GM10266 (cell line): Measurements from ENCODE around the gene CCDC63.

Experiments used
- DNase-seq: peaks from one replicate; pipeline ENCODE4 v3.0.0; 2012; ENCODE audit errors: extremely low spot score
- TF ChIP-seq, protein P1 (sequence below): IDR thresholded peaks from 2 replicates; pipeline ENCODE4 v1.5.1; 2012; ENCODE audit warnings: mild to moderate bottlenecking, low read depth; ENCODE audit not compliant: control insufficient read depth, insufficient read depth; ENCODE audit errors: missing control alignments

Gene CCDC63

DNA sequence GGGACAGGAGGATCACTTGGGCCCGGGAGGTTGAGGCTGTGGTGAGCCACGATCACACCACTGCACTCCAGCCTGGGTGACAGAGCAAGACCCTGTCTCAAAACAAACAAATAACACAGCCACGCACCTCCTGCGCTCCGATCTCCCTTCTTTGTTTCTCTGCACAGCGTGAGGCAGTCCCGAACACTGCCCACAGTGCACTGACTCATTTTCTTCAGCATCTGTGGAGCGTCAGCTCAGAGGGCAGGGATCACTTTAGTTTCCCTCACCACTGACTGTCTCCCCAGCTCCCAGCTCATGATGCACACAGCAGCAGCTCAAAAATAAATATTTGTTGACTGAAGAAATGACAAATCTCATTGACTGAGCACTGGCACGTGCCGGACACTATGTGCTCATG lies 74.5 kb downstream of the CCDC63 start:
- TF ChIP-seq, protein P1, sequence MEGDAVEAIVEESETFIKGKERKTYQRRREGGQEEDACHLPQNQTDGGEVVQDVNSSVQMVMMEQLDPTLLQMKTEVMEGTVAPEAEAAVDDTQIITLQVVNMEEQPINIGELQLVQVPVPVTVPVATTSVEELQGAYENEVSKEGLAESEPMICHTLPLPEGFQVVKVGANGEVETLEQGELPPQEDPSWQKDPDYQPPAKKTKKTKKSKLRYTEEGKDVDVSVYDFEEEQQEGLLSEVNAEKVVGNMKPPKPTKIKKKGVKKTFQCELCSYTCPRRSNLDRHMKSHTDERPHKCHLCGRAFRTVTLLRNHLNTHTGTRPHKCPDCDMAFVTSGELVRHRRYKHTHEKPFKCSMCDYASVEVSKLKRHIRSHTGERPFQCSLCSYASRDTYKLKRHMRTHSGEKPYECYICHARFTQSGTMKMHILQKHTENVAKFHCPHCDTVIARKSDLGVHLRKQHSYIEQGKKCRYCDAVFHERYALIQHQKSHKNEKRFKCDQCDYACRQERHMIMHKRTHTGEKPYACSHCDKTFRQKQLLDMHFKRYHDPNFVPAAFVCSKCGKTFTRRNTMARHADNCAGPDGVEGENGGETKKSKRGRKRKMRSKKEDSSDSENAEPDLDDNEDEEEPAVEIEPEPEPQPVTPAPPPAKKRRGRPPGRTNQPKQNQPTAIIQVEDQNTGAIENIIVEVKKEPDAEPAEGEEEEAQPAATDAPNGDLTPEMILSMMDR: no peak
- DNase-seq: no peak

GRCh38 chr12:110922652-110923051 lies 75.9 kb downstream of the CCDC63 start:
- DNase-seq: no peak
- TF ChIP-seq, protein P1: no peak

DNA sequence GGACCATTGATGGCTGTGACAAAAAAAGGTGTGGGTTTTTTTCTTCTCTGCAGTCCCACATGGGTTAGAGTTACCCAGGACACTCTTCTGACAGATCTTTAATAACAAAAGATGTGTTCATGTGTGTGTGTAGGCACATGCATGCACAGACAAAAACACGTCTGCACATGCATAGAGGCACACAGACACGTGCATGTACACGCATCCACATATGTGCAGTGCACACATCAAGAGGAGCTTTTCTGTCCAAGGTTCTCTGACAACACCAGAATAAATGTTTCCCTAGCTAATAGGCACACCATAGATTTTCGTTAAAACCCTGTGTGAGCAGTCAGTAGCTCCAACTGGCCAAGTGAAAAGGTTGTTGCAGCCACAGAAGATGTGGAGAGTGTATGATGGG lies 76.4 kb downstream of the CCDC63 start:
- TF ChIP-seq, protein P1: no peak
- DNase-seq: no peak

- TF ChIP-seq, protein P1: no peak
These were observed 77.0 kb downstream of the CCDC63 start for GRCh38 chr12:110923692-110924334.

DNA sequence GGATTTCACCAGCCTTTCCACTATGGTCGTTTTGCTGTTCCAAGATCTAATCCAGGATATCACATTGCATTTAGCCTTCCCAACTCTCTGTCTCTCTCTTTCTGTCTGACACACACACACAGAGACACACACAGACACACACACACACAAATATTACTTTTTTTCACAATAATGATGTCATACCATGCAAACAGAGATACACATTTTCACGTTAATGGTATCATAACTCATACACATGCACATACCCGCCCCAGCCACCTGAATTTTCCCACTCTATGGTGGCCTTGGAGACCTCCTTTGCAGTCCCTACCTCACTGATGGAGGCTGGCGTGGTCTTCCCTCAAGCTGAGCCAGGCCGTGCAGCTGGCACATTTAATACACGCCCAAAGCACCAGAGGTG lies 80.8 kb downstream of the CCDC63 start:
- no peak for DNase-seq
- TF ChIP-seq, protein P1: no peak

More at GRCh38 chr12:110923692-110924334, 77.0 kb downstream of the CCDC63 start:
- no peak for DNase-seq

- no peak for DNase-seq
- TF ChIP-seq, protein P1: no peak
These were observed 81.9 kb downstream of the CCDC63 start for GRCh38 chr12:110928700-110929099.

- TF ChIP-seq, protein P1: no peak
- no peak for DNase-seq
These were observed 83.0 kb downstream of the CCDC63 start for GRCh38 chr12:110929818-110930217.
